ENCODE data around the gene SLC22A5. TPM values are rescaled to one million over a fixed set of nuclear protein-coding genes. Genes with fewer than 3 reads are reported as not detected.
"Not testable (repeated sequence)": the region's sequence is repeated elsewhere in the genome, so short reads cannot be mapped to it uniquely, and the experiment has no call there.

Gene SLC22A5
- total RNA-seq, 1 donor from 2014 or later = 1.2 TPM

DNA sequence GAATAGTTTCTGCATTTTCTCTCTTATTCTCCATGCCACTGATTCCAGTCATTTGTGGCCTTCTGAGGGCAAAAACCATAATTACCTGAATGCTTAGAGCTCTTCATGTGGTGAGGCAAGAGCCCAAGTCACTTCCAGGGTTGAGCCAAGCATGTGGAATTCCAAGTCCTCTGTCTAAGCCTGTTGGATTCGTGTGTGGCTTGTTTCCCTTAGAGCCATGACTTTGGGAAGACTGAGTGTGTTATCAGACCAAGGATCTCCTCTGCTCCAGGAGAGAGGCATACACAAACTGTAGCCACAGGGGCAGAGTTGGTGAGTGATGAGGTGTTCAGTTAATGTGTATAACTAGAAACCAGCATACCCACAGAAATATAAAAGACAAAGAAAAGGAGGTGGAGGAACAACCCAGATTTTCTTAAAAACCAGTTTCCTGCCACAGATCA is 27.1 kb downstream of the SLC22A5 start:
- H3K27ac Mint-ChIP-seq (ENCODE audit: unreplicated experiment) = no peak overlapping the region
- H3K27me3 Mint-ChIP-seq (ENCODE audit: unreplicated experiment) = no peaks in the 10 kb centered on the region
- H3K36me3 Mint-ChIP-seq (ENCODE audit: low read depth, unreplicated experiment) = no peaks in the 10 kb centered on the region

DNA sequence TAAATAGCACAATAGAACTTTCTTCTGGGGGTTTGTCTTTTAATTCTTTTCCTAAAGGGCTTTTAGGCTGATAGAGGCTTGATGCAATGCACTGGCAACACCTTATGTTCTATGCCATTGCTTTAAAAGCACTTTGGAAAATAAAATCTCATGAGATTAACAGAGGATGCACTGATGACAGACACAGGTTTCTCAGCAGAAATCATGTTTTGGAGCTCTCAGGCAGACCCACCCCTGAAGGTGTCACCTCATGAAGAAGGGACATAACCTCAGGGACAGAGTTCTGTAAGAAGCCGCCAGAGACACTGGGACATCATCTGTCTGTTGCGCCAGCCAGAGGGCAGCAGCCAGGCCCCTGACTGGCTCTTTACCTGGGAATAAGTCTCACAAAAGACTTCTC is 27.7 kb downstream of the SLC22A5 start:
- no peak for DNase-seq (ENCODE audit: low spot score)
- H3K27ac Mint-ChIP-seq (ENCODE audit: unreplicated experiment) = no peak overlapping the region
- no peak overlapping the region for H3K4me3 Mint-ChIP-seq (ENCODE audit: unreplicated experiment)
- no peaks in the 10 kb centered on the region for H3K27me3 Mint-ChIP-seq (ENCODE audit: unreplicated experiment)
- TF ChIP-seq, protein P1, sequence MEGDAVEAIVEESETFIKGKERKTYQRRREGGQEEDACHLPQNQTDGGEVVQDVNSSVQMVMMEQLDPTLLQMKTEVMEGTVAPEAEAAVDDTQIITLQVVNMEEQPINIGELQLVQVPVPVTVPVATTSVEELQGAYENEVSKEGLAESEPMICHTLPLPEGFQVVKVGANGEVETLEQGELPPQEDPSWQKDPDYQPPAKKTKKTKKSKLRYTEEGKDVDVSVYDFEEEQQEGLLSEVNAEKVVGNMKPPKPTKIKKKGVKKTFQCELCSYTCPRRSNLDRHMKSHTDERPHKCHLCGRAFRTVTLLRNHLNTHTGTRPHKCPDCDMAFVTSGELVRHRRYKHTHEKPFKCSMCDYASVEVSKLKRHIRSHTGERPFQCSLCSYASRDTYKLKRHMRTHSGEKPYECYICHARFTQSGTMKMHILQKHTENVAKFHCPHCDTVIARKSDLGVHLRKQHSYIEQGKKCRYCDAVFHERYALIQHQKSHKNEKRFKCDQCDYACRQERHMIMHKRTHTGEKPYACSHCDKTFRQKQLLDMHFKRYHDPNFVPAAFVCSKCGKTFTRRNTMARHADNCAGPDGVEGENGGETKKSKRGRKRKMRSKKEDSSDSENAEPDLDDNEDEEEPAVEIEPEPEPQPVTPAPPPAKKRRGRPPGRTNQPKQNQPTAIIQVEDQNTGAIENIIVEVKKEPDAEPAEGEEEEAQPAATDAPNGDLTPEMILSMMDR (IDR thresholded peaks at IDR 0.05; ENCODE audit: unreplicated experiment) = no peak
- no peaks in the 10 kb centered on the region for H3K36me3 Mint-ChIP-seq (ENCODE audit: low read depth, unreplicated experiment)
- H3K4me1 Mint-ChIP-seq (ENCODE audit: unreplicated experiment) = no peaks in the 10 kb centered on the region
- no peaks in the 10 kb centered on the region for H3K9me3 Mint-ChIP-seq (ENCODE audit: unreplicated experiment)

More for the DNA sequence above, 27.1 kb downstream of the SLC22A5 start:
- TF ChIP-seq, protein P1 (IDR thresholded peaks at IDR 0.05; ENCODE audit: unreplicated experiment) = no peak
- no peak for DNase-seq (ENCODE audit: low spot score)
- Mint-ChIP-seq H3K4me3 (ENCODE audit: unreplicated experiment) (no peak overlapping the region), H3K4me1 (ENCODE audit: unreplicated experiment) (no peaks in the 10 kb centered on the region), H3K9me3 (ENCODE audit: unreplicated experiment) (no peaks in the 10 kb centered on the region)

DNA sequence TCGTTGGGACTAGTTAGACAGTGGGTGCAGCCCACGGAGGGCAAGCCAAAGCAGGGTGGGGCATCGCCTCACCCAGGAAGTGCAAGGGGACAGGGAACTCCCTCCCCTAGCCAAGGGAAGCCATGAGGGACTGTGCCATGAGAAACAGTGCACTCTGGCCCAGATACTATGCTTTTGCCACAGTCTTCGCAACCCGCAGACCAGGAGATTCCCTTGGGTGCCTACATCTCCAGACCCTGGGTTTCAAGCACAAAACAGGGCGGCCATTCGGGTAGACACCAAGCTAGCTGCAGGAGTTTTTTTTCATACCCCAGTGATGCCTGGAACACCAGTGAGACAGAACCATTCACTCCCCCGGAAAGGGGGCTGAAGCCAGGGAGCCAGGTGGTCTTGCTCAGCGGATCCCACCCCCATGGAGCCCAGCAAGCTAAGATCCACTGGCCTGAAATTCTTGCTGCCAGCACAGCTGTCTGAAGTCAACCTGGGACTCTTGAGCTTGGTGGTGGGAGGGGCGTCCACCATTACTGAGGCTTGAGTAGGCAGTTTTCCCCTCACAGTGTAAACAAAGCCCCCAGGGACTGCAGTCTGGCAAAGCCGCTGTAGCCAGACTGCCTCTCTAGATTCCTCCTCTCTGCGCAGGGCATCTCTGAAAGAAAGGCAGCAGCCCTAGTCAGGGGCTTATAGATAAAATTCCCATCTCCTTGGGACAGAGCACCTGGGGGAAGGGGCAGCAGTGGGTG is 28.6 kb downstream of the SLC22A5 start:
- H3K27ac Mint-ChIP-seq (ENCODE audit: unreplicated experiment); DNase-seq (ENCODE audit: low spot score): not testable (repeated sequence)

DNA sequence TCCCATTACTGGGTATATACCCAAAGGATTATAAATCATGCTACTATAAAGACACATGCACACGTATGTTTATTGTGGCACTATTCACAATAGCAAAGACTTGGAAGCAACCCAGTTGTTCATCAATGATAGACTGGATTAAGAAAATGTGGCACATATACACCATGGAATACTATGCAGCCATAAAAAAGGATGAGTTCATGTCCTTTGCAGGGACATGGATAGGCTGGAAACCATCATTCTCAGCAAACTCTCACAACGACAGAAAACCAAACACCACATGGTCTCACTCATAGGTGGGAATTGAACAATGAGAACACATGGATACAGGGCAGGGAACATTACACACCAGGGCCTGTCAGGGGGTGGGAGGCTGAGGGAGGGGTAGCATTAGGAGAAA is 34.5 kb downstream of the SLC22A5 start:
- not testable (repeated sequence) for H3K4me1 Mint-ChIP-seq (ENCODE audit: unreplicated experiment); H3K4me3 Mint-ChIP-seq (ENCODE audit: unreplicated experiment); H3K27ac Mint-ChIP-seq (ENCODE audit: unreplicated experiment); H3K36me3 Mint-ChIP-seq (ENCODE audit: low read depth, unreplicated experiment); H3K9me3 Mint-ChIP-seq (ENCODE audit: unreplicated experiment); H3K27me3 Mint-ChIP-seq (ENCODE audit: unreplicated experiment); DNase-seq (ENCODE audit: low spot score)

More for the DNA sequence above, 28.6 kb downstream of the SLC22A5 start:
- not testable (repeated sequence) for H3K4me1 Mint-ChIP-seq (ENCODE audit: unreplicated experiment); H3K4me3 Mint-ChIP-seq (ENCODE audit: unreplicated experiment); H3K36me3 Mint-ChIP-seq (ENCODE audit: low read depth, unreplicated experiment); H3K27me3 Mint-ChIP-seq (ENCODE audit: unreplicated experiment); H3K9me3 Mint-ChIP-seq (ENCODE audit: unreplicated experiment)

DNA sequence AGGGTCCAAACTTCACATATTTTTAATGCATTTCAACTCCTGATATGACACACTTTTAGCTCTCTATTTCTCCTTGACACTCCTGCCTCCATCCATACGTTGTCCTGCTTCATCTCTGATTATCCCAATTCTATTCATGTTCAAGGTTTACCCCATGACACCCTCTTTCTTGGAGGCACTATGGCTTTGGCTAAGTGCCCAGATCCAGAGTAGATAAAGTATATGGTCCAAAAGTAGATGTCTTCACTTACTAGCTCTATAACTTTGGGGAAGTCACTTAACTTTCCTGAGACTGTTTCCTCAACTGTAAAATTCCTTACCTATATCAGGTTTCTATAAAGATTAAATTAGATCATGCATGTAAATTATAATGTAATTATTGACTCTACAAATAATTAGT is 36.1 kb downstream of the SLC22A5 start:
- Mint-ChIP-seq H3K36me3 (ENCODE audit: low read depth, unreplicated experiment) (no peaks in the 10 kb centered on the region), H3K4me1 (ENCODE audit: unreplicated experiment) (peaks cover 3% of the 10 kb centered on the region), H3K4me3 (ENCODE audit: unreplicated experiment) (no peak overlapping the region), H3K9me3 (ENCODE audit: unreplicated experiment) (no peaks in the 10 kb centered on the region), H3K27me3 (ENCODE audit: unreplicated experiment) (no peaks in the 10 kb centered on the region), H3K27ac (ENCODE audit: unreplicated experiment) (no peak overlapping the region)
- TF ChIP-seq, protein P1 (IDR thresholded peaks at IDR 0.05; ENCODE audit: unreplicated experiment) = no peak
- no peak for DNase-seq (ENCODE audit: low spot score)

DNA sequence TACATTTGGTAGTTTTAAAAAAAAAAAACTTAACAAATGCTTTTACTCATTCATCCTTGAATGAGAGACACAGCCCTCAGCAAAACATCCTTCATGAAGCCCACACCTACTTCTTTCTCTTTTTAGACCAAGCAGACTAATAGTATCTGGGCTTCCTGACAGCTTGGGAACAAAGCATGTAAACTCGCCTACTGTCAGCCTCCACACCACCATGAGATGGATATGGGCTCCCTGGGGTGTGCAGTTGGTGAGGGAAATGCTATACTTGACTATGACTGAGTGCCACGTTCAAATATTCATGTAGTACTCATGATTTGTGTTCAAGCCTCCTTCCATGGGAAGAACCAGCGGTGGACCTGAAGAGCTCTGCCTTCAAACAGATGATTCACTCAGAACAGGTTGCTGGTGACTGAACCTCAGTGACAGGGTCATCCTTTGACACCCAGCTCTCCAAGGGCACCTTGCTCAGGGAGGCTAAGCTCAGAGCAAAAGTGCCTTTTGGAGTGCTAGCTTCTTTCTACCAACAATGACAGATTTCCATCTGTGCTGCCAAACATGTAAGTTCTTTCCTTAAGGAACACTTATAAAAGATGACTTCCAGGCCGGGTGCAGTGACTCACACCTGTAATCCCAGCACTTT is 36.8 kb downstream of the SLC22A5 start:
- TF ChIP-seq, protein P1 (IDR thresholded peaks at IDR 0.05; ENCODE audit: unreplicated experiment) = no peak
- no peaks in the 10 kb centered on the region for H3K36me3 Mint-ChIP-seq (ENCODE audit: low read depth, unreplicated experiment)
- DNase-seq (ENCODE audit: low spot score) = no peak
- H3K27me3 Mint-ChIP-seq (ENCODE audit: unreplicated experiment) = no peaks in the 10 kb centered on the region
- H3K9me3 Mint-ChIP-seq (ENCODE audit: unreplicated experiment) = no peaks in the 10 kb centered on the region
- H3K4me3 Mint-ChIP-seq (ENCODE audit: unreplicated experiment) = no peak overlapping the region
- H3K27ac Mint-ChIP-seq (ENCODE audit: unreplicated experiment) = no peak overlapping the region
- H3K4me1 Mint-ChIP-seq (ENCODE audit: unreplicated experiment) = peaks cover 3% of the 10 kb centered on the region

Measured in endothelial cell (in vitro differentiated cells).